SJCRH30 (cell line): Measurements from ENCODE around the gene C2. TPM values are rescaled to one million over a fixed set of nuclear protein-coding genes. Genes with fewer than 3 reads are reported as not detected.
"Not testable (repeated sequence)": the region's sequence is repeated elsewhere in the genome, so short reads cannot be mapped to it uniquely, and the experiment has no call there.

Experiments
- DNase-seq, 2 experiments: peaks; one replicate each; pipeline ENCODE4 v3.0.0-alpha.2; 2015 to 2020
- H3K27ac ChIP-seq: fragments of 250-450 bp; sonication (Bioruptor Pico); 2 replicates; pipeline ENCODE4 v1.5.1; 2020; ENCODE audit warnings: mild to moderate bottlenecking, moderate library complexity
- H3K27me3 ChIP-seq: fragments of 250-450 bp; sonication (Bioruptor Pico); 2 replicates; pipeline ENCODE4 v1.5.1; 2020; ENCODE audit warnings: mild to moderate bottlenecking, moderate library complexity
- H3K36me3 ChIP-seq: fragments of 250-450 bp; sonication (Bioruptor Pico); 2 replicates; pipeline ENCODE4 v1.5.1; 2020; ENCODE audit warnings: mild to moderate bottlenecking, moderate library complexity
- H3K4me1 ChIP-seq: fragments of 250-450 bp; sonication (Bioruptor Pico); 2 replicates; pipeline ENCODE4 v1.5.1; 2020; ENCODE audit warnings: mild to moderate bottlenecking, moderate library complexity
- H3K4me3 ChIP-seq: fragments of 250-450 bp; sonication (Bioruptor Pico); 2 replicates; pipeline ENCODE4 v1.5.1; 2020; ENCODE audit warnings: mild to moderate bottlenecking, moderate library complexity
- H3K9me3 ChIP-seq: fragments of 250-450 bp; sonication (Bioruptor Pico); replicated peaks from 2 replicates; pipeline ENCODE4 v1.5.1; 2020; ENCODE audit warnings: mild to moderate bottlenecking, moderate library complexity
- total RNA-seq: library from RNA; depleted of rRNA; stranded (reverse); fragments of >200 nt; shearing (Covaris generic); gene quantifications from 2 replicates; pipeline ENCODE4 v1.2.3, GENCODE V29; 2014

The C2 gene
- total RNA-seq, 1 experiment from 2014 or later: 1.2 TPM

GRCh38 chr6:31928672-31928939, 1.1 kb downstream of the C2 start:
- Histone ChIP-seq H3K27ac (no peak overlapping the region), H3K4me1 (no peaks in the 10 kb centered on the region)

DNA sequence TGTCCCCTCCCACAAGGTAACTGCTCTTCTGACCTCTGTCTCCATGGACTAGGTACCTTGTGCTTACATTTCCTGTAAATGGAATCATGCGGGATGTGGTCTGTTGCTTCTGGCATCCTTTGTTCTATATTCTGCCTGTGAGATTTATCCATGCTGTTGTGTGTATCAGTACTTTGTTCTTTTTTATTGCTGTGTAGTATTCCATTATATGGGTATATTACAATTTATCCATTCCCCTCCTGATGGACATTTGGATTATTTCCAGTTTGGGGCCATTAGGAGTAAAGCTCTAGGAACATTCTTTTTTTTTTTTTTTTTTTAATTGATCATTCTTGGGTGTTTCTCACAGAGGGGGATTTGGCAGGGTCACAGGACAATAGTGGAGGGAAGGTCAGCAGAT, 3.4 kb downstream of the C2 start:
- no peaks in the 10 kb centered on the region for H3K9me3 ChIP-seq
- no peak for DNase-seq
- H3K4me3 ChIP-seq: no peak overlapping the region
- H3K27ac ChIP-seq: no peak overlapping the region
- no peaks in the 10 kb centered on the region for H3K27me3 ChIP-seq
- no peaks in the 10 kb centered on the region for H3K4me1 ChIP-seq
- no peaks in the 10 kb centered on the region for H3K36me3 ChIP-seq

More at GRCh38 chr6:31928672-31928939, 1.1 kb downstream of the C2 start:
- no peaks in the 10 kb centered on the region for H3K27me3 ChIP-seq
- H3K9me3 ChIP-seq: no peaks in the 10 kb centered on the region
- DNase-seq: no peak
- no peaks in the 10 kb centered on the region for H3K36me3 ChIP-seq
- no peak overlapping the region for H3K4me3 ChIP-seq

GRCh38 chr6:31932137-31932536, 4.6 kb downstream of the C2 start:
- not testable (repeated sequence) for DNase-seq, H3K27me3 ChIP-seq, H3K36me3 ChIP-seq, H3K4me3 ChIP-seq, H3K27ac ChIP-seq, H3K9me3 ChIP-seq, H3K4me1 ChIP-seq

DNA sequence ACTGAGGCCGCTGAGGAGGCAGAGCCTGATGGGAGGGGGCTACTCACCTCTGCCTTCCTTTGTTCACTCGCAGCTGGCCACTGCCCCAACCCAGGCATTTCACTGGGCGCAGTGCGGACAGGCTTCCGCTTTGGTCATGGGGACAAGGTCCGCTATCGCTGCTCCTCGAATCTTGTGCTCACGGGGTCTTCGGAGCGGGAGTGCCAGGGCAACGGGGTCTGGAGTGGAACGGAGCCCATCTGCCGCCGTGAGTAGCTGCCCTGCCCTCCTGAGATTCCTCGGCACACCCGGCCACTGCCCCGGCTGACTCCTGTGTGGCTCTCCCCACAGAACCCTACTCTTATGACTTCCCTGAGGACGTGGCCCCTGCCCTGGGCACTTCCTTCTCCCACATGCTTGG, 6.0 kb downstream of the C2 start:
- no peak for DNase-seq
- no peak overlapping the region for H3K4me3 ChIP-seq
- no peak overlapping the region for H3K27ac ChIP-seq
- no peaks in the 10 kb centered on the region for H3K27me3 ChIP-seq
- no peaks in the 10 kb centered on the region for H3K9me3 ChIP-seq
- H3K4me1 ChIP-seq: no peaks in the 10 kb centered on the region
- no peaks in the 10 kb centered on the region for H3K36me3 ChIP-seq

- H3K4me3 ChIP-seq: no peak overlapping the region
- no peak overlapping the region for H3K27ac ChIP-seq
- no peaks in the 10 kb centered on the region for H3K9me3 ChIP-seq
- H3K27me3 ChIP-seq: no peaks in the 10 kb centered on the region
- H3K4me1 ChIP-seq: no peaks in the 10 kb centered on the region
- no peaks in the 10 kb centered on the region for H3K36me3 ChIP-seq
- DNase-seq: no peak
Measured at GRCh38 chr6:31935021-31935420, 7.5 kb downstream of the C2 start.

GRCh38 chr6:31935823-31936222, 8.3 kb downstream of the C2 start:
- DNase-seq: no peak
- no peaks in the 10 kb centered on the region for H3K36me3 ChIP-seq
- 0 out of 2 replicates have a peak, but pooled peaks cover 4% of the 10 kb centered on the region for H3K4me1 ChIP-seq
- no peaks in the 10 kb centered on the region for H3K9me3 ChIP-seq
- H3K27ac ChIP-seq: no peak overlapping the region
- no peaks in the 10 kb centered on the region for H3K27me3 ChIP-seq
- H3K4me3 ChIP-seq: no peak overlapping the region

GRCh38 chr6:31940256-31940664, 12.7 kb downstream of the C2 start:
- no peak overlapping the region for H3K27ac ChIP-seq
- H3K9me3 ChIP-seq: no peaks in the 10 kb centered on the region
- 0 out of 2 replicates have a peak, but pooled peaks cover 4% of the 10 kb centered on the region for H3K4me1 ChIP-seq
- peaks cover 9% of the 10 kb centered on the region; the same call in 1 of the 2 replicates for H3K27me3 ChIP-seq
- DNase-seq: no peak
- no peak overlapping the region for H3K4me3 ChIP-seq
- no peaks in the 10 kb centered on the region for H3K36me3 ChIP-seq

DNA sequence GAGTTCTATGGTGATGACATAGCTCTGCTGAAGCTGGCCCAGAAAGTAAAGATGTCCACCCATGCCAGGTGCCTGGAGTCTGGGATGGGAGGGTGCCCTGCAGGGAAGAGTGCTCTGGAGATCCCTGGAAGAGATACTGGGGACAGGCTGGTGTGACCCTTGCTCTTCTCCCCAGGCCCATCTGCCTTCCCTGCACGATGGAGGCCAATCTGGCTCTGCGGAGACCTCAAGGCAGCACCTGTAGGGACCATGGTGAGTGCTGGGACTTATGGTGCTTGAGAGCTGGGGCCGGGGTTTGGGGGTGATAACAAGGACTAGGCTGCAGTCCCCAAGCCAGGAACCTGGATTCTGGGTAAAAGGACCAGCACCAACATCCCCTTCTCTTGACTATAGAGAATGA, 16.2 kb downstream of the C2 start:
- H3K4me3 ChIP-seq: no peak overlapping the region
- no peak for DNase-seq
- H3K36me3 ChIP-seq: no peaks in the 10 kb centered on the region
- no peak overlapping the region for H3K27ac ChIP-seq
- no peaks in the 10 kb centered on the region for H3K9me3 ChIP-seq
- H3K4me1 ChIP-seq: peaks cover 4% of the 10 kb centered on the region; the same call in 1 of the 2 replicates
- H3K27me3 ChIP-seq: peaks cover 11% of the 10 kb centered on the region; the same call in 1 of the 2 replicates

- Histone ChIP-seq H3K27me3 (peaks cover 11% of the 10 kb centered on the region; the same call in 1 of the 2 replicates), H3K4me1 (peaks cover 9% of the 10 kb centered on the region; the same call in 1 of the 2 replicates), H3K27ac (no peak overlapping the region), H3K4me3 (no peak overlapping the region), H3K9me3 (no peaks in the 10 kb centered on the region), H3K36me3 (no peaks in the 10 kb centered on the region)
- no peak for DNase-seq
Measured at GRCh38 chr6:31945154-31945506, 17.6 kb downstream of the C2 start.

- H3K27me3 ChIP-seq: peaks cover 11% of the 10 kb centered on the region; the same call in 1 of the 2 replicates
- H3K4me3 ChIP-seq: no peak within 1 kb of the TSS
- peaks cover 5% of the 10 kb centered on the region; the same call in 1 of the 2 replicates for H3K4me1 ChIP-seq
- H3K9me3 ChIP-seq: no peaks in the 10 kb centered on the region
- DNase-seq: no peak
- H3K36me3 ChIP-seq: no peaks in the 10 kb centered on the region; the same call in 1 of the 2 replicates
- H3K27ac ChIP-seq: no peak within 1 kb of the TSS
Measured at GRCh38 chr6:31945507-31946369, 18.2 kb downstream of the C2 start, which contains the start of gene CFB. TSS of gene CFB (plus strand) at chr6:31946095. CDS start at chr6:31946222, 127 bp downstream.

GRCh38 chr6:31946370-31946885, 18.9 kb downstream of the C2 start:
- Histone ChIP-seq H3K27ac (no peak overlapping the region), H3K4me3 (no peak overlapping the region)

DNA sequence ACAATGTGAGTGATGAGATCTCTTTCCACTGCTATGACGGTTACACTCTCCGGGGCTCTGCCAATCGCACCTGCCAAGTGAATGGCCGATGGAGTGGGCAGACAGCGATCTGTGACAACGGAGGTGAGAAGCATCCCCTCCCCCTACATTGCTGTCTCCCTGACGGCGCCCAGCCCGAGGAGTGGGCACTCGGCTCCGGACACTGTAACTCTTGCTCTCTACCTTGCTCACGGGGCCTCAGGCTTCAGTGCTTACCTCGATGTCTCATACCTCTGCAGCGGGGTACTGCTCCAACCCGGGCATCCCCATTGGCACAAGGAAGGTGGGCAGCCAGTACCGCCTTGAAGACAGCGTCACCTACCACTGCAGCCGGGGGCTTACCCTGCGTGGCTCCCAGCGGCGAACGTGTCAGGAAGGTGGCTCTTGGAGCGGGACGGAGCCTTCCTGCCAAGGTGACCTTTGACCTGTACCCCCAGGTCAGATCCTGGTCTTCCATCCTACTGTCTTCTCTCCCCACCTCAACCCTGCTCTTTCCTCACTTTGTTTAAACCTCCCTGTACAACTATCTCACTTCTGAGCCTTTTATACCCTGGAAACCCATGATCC, 19.7 kb downstream of the C2 start:
- H3K27me3 ChIP-seq: peaks cover 11% of the 10 kb centered on the region; the same call in 1 of the 2 replicates
- no peak overlapping the region for H3K4me3 ChIP-seq
- H3K27ac ChIP-seq: no peak overlapping the region
- H3K4me1 ChIP-seq: peaks cover 5% of the 10 kb centered on the region; the same call in 1 of the 2 replicates
- no peak for DNase-seq
- H3K36me3 ChIP-seq: peaks cover 11% of the 10 kb centered on the region
- H3K9me3 ChIP-seq: no peaks in the 10 kb centered on the region

More at GRCh38 chr6:31946370-31946885, 18.9 kb downstream of the C2 start:
- Histone ChIP-seq H3K36me3 (peaks cover 3% of the 10 kb centered on the region; the same call in 1 of the 2 replicates), H3K4me1 (peaks cover 5% of the 10 kb centered on the region; the same call in 1 of the 2 replicates), H3K9me3 (no peaks in the 10 kb centered on the region), H3K27me3 (peaks cover 11% of the 10 kb centered on the region; the same call in 1 of the 2 replicates)
- DNase-seq: no peak

DNA sequence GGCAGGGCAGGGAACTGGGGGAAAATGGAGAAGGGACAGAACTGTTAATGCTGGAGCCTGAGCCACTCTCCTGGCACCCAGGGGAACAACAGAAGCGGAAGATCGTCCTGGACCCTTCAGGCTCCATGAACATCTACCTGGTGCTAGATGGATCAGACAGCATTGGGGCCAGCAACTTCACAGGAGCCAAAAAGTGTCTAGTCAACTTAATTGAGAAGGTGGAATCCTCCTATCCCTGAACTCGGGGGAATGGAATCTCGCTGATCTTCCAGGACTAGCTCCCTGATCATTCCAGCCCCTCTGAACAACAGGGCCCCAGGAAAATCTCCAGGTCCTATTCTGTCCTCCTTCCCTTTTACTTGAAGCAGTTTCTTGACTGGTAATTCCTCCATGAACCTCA, 20.3 kb downstream of the C2 start:
- Histone ChIP-seq H3K27me3 (peaks cover 11% of the 10 kb centered on the region; the same call in 1 of the 2 replicates), H3K36me3 (peaks cover 17% of the 10 kb centered on the region), H3K27ac (no peak overlapping the region), H3K4me3 (no peak overlapping the region), H3K9me3 (no peaks in the 10 kb centered on the region), H3K4me1 (peaks cover 5% of the 10 kb centered on the region; the same call in 1 of the 2 replicates)
- no peak for DNase-seq

GRCh38 chr6:31948306-31948705, 20.8 kb downstream of the C2 start:
- no peaks in the 10 kb centered on the region for H3K9me3 ChIP-seq
- no peak overlapping the region for H3K27ac ChIP-seq
- peaks cover 5% of the 10 kb centered on the region; the same call in 1 of the 2 replicates for H3K4me1 ChIP-seq
- no peak overlapping the region for H3K4me3 ChIP-seq
- H3K36me3 ChIP-seq: peaks cover 21% of the 10 kb centered on the region
- peaks cover 11% of the 10 kb centered on the region; the same call in 1 of the 2 replicates for H3K27me3 ChIP-seq
- no peak for DNase-seq
